HG03354 (cell line): ENCODE measurements around the gene IGF2BP3.
A peak's percentile ranks its signal among the peaks of the same experiment; 100 is the strongest.

Source experiments
- ATAC-seq: cut with Tn5 transposase; IDR thresholded peaks from one replicate; pipeline ENCODE4 v1.9.1; 2021; ENCODE audit warnings: mild to moderate bottlenecking; ENCODE audit not compliant: unreplicated experiment, poor library complexity, severe bottlenecking

IGF2BP3 gene

DNA sequence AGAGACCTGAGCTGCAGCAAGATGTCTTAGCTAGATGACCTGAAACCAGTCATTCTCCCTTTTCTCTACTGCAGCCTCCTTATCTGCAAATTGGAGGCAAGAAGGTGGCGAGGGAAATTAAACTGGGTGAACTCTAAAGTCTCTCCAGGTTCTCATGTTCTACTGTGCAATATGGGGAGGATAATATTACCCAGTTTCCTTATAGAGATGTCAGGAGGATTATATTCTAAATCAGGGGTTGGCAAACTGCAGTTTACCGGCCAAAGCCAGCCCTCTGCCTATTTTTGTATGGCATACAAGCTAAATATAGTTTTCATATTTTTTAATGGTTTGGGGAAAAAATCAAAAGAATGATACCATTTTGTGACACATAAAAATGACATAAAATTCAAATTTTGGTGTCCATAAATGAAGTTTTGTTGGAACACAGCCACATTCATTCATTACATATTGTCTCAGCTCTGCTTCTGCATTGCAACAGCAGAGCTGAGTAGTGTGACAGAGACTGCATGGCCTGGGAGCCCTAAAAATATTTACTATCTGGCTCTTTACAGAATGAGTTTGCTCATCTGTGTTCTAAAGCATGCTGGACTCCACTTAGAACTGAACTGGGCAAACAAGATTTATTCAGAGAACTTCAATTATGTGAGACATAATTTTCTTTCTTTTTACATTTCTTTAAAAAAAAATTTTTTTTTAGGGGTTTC lies 190.3 kb downstream of the IGF2BP3 start:
- no peak for ATAC-seq

DNA sequence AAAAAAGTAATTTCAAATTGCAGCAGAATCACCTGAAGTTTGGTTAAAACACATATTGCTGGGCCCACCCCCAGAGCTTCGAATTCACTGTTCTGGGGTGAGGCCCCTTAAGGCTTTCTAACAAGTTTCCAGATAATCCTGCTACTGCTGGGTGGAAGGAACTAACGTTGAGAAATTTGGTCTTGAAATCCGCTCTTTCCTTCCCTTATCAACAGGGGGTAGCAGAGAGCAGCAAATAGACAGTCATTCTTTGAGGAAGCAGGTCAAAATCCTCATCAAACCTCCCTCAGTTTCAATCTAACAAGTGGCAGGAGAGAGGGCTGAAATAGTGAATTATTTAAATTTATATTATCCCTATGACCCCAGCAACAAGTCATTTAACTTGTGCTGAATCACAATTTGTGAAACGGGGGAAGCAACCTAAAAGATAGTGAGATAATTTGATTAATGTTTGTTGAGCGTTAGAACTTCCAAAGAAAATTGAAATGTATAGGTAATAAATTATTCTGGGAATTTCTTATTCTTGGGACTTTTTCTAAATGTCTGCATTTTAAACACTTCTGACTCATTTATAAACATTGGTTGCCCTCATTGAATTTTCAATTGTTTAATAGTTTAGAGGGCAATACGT lies 192.8 kb downstream of the IGF2BP3 start:
- peak; percentile 34 for ATAC-seq

DNA sequence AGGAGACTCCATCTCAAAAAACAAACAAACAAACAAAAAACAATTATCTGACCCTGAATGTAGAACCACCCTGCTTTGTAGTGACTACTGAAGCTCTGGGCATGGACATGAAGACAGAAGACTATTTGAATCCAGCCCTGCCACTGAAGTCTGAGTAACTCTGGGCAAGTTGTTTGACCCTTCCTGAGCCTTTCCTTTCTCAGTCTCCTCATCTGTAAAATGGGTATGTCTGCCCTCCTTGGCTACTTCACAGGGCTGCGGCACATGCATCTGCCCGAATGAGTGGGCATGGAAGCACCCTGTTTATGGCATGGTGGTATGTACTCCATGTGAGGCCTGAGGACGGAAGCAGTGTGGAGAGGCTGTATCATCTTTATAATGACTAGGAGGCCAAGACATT lies 193.3 kb downstream of the IGF2BP3 start:
- no peak for ATAC-seq

DNA sequence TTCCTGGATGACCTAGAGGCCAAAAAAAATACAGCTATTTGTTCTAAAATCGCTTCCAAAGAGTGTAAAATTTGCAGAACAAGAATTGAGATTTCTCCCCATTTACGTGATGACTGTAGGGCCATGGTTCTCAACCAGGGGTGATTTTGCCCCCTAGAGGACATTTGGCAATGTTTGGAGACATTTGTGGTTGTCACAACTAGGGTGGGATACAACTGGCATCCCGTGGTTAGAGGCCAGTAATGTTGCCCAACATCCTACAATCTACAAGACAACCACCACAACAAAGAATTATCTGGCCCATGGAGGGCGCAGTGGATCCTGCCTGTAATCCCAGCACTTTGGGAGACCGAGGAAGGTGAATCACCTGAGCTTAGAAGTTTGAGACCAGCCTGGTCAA lies 193.9 kb downstream of the IGF2BP3 start:
- ATAC-seq, result no peak

DNA sequence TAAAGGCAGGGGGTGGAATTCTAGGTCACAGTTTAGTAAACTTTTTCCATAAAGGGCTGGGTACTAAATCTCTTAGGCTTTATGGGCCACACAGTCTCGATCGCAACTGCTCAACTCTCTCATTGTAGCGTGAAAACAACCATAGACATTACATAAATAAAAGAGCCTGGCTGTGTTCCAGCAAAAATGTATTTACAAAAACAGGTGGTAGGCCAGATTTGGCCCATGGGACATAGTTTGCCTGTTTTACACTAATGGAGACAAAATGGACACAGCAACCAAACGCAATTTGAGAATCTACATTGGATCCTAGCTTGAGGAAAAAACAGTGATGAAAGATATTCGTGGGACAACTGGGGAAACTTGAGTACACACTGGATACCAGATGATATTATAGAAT lies 194.4 kb downstream of the IGF2BP3 start:
- ATAC-seq, result no peak

DNA sequence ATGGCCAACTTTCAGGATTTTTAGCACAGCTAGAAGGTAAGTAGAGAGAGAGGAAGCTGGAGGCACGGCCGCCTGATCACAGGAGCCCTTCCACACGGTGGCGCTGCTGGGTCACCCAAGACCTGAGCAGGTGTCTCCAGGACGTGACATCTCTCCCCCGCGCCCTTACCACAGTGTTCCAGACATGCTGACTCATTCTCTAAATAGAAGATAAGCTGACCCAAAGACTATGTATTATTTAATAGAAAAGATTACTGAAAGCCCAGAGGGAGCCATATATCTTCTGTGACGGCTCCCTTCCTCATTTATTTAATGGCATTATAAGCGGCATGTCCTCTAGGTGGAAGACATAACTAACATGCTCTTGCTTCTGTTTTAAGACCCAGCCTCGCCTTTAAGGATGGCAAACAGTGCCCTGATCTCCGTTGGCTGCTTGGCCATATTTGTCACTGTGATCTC lies 197.1 kb downstream of the IGF2BP3 start:
- peak; percentile 97 for ATAC-seq

DNA sequence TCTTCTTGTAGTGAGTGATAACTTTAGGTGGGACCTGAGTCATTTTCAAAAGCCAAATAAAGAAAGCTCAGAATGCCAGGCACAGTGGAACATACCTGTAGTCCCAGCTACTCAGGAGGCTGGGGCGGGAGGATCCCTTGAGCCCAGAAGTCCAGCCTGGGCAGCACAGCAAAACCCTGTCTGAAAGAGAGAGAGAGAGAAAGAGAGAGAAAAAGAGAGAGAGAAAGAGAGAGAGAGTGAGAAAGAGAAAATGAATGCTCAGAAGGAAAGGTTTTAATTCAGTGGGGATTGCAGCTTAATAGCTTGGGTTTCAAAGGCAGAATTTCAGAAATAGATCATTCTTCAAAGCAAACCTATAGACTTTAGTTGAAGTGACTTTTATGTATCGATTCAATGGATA lies 198.0 kb downstream of the IGF2BP3 start:
- no peak for ATAC-seq

DNA sequence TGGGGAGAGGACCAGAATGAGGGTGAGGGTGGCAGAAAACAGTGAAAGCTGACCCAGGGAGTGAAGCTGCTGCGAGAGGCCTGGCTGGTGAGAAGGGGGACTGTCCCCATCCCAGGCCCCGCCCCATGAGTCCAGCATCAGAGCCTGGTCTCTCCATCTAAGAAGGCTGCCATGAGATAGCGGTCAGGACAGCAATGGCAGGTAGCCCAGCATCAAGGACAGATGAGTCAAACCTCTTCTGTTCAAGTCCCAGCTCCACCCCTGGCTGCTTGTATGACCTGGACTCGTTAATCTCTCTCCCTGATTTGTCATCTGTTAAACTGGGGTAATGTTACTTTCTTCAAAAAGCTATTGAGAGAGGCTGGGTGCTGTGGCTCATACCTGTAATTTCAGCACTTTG lies 201.5 kb downstream of the IGF2BP3 start:
- no peak for ATAC-seq

DNA sequence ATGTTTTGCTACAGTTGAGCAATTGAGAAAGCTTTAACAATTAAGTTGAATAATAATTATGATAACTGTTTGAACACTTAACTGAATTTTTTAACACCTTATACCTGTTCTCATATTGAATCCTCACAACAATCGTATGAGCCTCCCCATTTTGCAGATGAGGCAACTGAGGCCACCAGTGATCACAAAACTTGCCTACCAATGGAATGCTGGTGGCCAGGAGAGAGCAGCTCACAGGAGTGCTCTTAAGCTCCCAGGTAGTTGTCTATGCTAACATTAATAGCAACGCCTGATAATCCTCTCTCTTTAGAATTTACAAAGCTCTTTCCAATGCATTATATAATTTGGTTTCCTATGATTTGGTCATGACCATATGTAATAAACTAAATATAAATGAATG lies 202.1 kb downstream of the IGF2BP3 start:
- no peak for ATAC-seq

DNA sequence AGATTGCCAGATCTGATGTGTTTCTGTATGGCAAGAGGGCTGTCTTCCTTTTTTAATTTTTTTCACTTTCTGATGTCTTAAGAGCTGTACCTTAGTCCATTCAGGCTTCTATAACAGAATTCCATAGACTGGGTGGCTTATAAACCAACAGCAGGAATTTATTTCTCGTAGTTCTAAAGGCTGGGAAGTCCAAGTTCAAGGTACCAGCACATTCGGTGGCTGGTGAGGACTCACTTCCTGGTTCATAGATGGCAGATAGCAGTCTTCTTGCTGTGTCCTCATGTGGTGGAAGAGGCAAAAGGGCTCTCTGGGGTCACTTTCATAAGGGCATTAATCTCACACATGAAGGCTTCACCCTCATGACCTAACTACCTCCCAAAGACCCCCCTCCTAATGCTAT lies 202.9 kb downstream of the IGF2BP3 start:
- no peak for ATAC-seq

DNA sequence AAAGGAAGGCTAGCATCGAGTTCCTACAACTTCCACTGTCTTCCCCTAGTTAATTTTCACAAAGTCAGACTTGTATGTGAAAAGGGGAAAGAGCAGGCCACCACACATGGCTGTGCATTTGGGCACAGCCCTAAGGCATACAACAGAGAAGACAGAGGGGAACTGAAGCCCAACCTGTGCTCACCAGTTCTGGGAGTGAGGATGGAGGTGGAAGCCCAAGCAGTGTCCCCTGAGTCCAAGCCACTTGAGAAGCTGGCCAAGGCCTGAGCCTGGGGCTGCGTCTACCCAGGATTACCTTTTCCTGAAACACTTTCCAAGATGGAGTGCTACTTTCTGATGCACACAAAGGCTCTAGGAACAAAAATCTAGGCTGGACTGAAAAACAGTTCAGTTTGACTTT lies 203.4 kb downstream of the IGF2BP3 start:
- no peak for ATAC-seq

DNA sequence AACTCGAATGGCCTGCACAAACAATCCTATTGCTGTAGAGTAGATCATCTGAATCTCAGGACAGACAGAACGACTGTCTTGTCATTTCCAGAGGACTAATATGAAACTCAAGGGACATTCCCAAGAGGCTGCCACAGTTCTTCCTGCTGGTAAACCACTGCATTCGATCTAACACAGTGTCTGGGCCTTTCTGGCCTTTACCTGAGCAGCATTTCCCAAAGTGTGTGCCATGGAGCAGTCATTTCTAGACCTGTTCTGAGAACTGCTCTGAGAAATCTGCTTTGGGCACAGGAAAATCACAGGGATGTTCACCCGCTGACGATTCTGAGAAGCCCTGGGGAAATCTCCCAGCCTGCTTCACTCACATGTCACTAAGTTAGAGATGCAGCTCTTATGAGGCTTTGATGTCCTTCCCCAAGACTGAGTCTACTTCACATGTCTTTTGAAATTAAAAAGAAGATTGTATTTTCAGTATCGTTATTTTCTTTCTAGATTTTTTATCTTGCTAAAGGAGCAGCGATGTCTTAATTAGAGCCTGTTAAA lies 205.3 kb downstream of the IGF2BP3 start:
- ATAC-seq, result no peak

DNA sequence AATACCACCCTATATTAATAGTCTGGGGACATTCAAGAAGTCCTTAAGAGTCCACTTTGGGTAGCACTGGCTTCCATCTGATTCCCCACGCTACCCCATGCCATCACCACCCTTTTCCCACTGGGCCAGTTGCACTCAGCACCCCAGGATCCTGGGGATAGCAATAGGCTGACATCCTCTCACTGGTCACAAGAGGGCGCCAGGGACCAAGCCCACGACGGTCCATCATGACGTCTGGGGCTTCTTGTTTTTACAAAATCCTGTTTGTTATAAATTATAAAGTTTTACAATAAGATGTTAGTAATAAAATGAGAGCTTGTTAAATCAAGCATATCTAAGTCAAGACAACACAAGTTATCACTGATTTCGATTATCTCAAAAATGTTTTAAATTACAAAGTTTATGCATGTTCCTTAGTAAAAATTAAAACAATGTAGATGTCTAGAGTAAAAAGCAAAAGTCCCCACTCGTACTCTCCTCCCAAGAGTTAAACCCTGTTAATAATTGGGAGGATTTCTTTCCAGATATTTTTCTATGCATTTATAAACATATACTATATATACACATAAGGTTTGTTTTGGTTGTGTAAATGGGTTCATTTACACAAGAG lies 208.3 kb downstream of the IGF2BP3 start:
- ATAC-seq, result peak; percentile 89

DNA sequence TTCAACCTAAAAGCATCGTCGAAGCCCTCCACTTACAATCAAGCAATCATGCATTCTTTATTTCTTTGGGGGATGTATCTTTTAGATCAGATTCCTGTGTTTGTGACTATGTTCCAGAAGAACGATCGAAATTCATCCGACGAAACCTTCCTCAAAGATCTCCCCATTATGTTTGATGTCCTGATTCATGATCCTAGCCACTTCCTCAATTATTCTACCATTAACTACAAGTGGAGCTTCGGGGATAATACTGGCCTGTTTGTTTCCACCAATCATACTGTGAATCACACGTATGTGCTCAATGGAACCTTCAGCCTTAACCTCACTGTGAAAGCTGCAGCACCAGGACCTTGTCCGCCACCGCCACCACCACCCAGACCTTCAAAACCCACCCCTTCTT lies 209.9 kb downstream of the IGF2BP3 start:
- ATAC-seq, result no peak
